Measurements from ENCODE around the gene TK2.

Gene TK2

GRCh38 chr16:66525396-66526180, 24.3 kb downstream of the TK2 start:
- no peak for TF ChIP-seq CTCF (IDR thresholded peaks at IDR 0.05)

GRCh38 chr16:66524601-66525164, 25.2 kb downstream of the TK2 start:
- no peak for TF ChIP-seq CTCF (IDR thresholded peaks at IDR 0.05)

- no peak for TF ChIP-seq CTCF (IDR thresholded peaks at IDR 0.05)
These were observed 26.0 kb downstream of the TK2 start for GRCh38 chr16:66523861-66524354.

GRCh38 chr16:66522816-66523590, 26.9 kb downstream of the TK2 start:
- TF ChIP-seq CTCF (IDR thresholded peaks at IDR 0.05), result no peak

- TF ChIP-seq CTCF (IDR thresholded peaks at IDR 0.05), result no peak
These were observed 27.8 kb downstream of the TK2 start for GRCh38 chr16:66521951-66522771.

- TF ChIP-seq CTCF (IDR thresholded peaks at IDR 0.05), result no peak
These were observed 28.6 kb downstream of the TK2 start for GRCh38 chr16:66521252-66521713.
